HL-60 (cell line): Measurements from ENCODE around the gene TNFAIP8.

Source experiments
- CTCF ChIP-seq: IDR thresholded peaks from one replicate; pipeline ENCODE4 v1.5.1; 2011; ENCODE audit warnings: low read length, control low read depth, inconsistent platforms; ENCODE audit not compliant: insufficient read depth
- POLR2AphosphoS5 ChIP-seq: IDR thresholded peaks from 2 replicates; pipeline ENCODE4 v1.6.1; 2012; ENCODE audit warnings: low read depth
- REST ChIP-seq: IDR thresholded peaks from 2 replicates; pipeline ENCODE4 v1.6.1; 2012; ENCODE audit warnings: low read depth; ENCODE audit not compliant: insufficient replicate concordance
- SPI1 ChIP-seq: IDR thresholded peaks from 2 replicates; pipeline ENCODE4 v1.6.1; 2012; ENCODE audit warnings: low read depth, mild to moderate bottlenecking, borderline replicate concordance

- TF ChIP-seq POLR2AphosphoS5 (no peak), CTCF (peak; percentile 59), SPI1 (no peak), REST (no peak)
Observed at GRCh38 chr5:119411361-119412278, 55.8 kb downstream of the TNFAIP8 start.
